HG02588 (cell line): ENCODE results near the gene SORBS1.

Experiments used
- ATAC-seq: cut with Tn5 transposase; IDR thresholded peaks from one replicate; pipeline ENCODE4 v1.9.1; 2021; ENCODE audit warnings: mild to moderate bottlenecking, moderate library complexity; ENCODE audit not compliant: unreplicated experiment

Gene SORBS1

GRCh38 chr10:95416270-95416669 is 144.9 kb downstream of the SORBS1 start:
- no peak for ATAC-seq

DNA sequence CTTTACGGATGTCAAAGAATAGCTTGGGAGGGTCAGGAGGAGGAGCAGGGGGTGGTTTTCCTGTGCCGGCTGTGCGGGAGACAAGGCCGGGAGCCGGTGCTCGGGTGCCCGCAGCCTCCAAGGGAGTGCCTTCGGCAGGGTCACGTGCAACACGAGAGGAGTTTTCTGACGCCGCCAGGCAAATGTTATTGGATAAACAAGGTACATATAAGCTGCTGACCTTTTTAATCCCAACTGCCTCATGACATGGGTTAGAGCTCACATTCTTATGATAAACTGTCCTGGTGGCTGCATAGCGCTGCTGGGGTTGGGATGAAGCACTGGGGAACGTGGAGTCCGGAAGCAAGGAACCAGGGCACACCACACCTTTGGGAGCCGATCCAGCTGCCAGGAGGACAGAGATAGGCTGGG is 145.5 kb downstream of the SORBS1 start:
- no peak for ATAC-seq

GRCh38 chr10:95414844-95415485 is 146.2 kb downstream of the SORBS1 start:
- ATAC-seq, result no peak

- ATAC-seq, result no peak
Measured at GRCh38 chr10:95414016-95414830, 146.9 kb downstream of the SORBS1 start.

DNA sequence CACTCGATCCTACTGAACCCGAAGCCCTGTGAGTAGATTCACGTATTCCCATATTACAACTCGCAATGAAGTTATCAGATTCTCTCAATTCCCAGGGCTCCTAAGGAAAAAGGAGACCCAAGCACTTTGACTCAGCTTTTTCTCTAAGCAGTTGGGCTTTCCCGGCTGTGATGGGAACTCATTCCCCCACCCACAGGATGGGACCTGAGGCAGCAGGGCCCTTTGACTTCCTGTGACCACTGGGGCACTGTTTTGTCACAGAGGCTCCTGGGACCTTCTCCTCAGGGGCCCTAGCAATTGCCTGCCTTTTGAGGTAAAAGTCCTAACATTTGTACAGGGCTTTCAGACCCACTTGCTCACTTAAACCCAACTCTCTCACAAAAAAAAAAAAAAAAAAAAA is 147.6 kb downstream of the SORBS1 start:
- no peak for ATAC-seq

- no peak for ATAC-seq
Measured at GRCh38 chr10:95411635-95412034, 149.5 kb downstream of the SORBS1 start.

GRCh38 chr10:95408983-95409873 is 151.9 kb downstream of the SORBS1 start:
- no peak for ATAC-seq

GRCh38 chr10:95408148-95408960 is 152.8 kb downstream of the SORBS1 start:
- ATAC-seq, result no peak

GRCh38 chr10:95407546-95407945 is 153.6 kb downstream of the SORBS1 start:
- ATAC-seq, result no peak

- ATAC-seq, result no peak
Measured at GRCh38 chr10:95406651-95407280, 154.4 kb downstream of the SORBS1 start.

- ATAC-seq, result no peak
Measured at GRCh38 chr10:95405655-95406054, 155.5 kb downstream of the SORBS1 start.

DNA sequence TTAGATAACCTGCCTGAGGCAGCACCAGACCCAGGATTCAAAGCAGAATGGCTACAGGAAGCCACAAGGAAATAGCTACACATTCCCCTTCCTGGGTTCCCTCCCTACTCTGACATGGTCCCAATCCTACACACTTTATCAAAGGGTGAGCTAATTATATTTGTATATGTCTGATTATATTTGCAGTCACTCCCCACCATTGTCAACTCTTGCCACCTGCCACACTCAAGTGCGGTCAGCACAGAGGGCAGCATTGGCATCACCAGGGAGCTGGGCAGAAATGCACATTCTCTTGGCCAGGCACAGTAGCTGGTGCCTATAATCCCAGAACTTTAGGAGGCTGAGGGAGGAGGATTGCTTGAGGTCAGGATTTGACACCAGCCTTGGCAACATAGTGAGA is 156.3 kb downstream of the SORBS1 start:
- ATAC-seq, result no peak

DNA sequence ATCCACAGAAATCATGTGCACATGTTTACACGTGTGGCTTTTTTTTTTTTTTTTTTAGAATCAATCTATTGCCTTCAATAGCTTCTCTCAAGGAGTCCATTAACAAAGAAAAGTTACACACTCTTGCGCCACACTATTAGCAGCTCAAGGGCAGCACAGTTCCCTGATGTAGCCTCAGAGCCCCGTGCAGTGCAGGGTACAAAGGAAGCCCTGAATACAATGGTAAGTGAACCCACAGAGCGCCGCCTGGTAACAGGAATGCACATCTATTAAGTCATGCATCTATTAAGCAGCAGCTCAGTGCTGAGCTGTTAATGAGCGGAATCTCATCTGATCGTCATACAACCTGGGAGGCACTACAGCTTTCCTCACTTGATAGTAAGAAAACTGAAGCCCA is 156.7 kb downstream of the SORBS1 start:
- ATAC-seq, result no peak

DNA sequence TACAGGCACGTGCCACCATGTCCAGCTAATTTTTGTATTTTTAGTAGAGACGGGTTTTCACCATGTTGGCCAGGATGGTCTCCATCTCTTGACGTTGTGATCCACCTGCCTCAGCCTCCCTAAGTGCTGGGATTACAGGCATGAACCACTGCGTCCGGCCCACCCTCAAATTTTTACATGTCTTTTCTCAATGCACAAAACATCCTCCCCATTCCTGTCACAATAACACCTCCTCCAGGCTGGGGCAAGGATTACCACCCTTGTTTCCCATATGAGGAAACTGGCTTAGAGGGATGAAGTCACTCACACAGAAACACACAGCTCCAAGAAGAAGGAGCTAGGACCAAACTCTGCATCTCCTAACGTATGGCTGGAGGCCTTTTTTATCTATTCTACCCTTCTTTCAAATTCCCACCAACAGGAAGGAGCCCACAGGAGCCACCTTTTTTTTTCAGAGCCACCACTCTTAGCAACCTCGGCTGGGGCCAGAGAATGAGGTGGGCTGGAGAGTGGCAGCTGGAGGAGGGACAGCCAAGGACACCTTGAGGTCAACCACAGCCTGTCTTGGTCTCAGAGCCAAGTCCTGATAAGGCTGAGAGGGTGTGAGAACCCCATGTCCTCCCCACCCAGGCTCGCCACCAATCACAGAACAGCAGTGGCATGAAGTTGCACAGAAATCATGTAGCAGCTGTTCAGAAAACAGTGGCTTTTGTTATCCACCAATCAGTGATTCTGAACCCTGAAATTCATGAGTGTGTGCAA is 157.3 kb downstream of the SORBS1 start:
- ATAC-seq, result no peak

GRCh38 chr10:95401704-95402469 is 159.3 kb downstream of the SORBS1 start:
- ATAC-seq, result no peak

- no peak for ATAC-seq
Measured at GRCh38 chr10:95400787-95401186, 160.4 kb downstream of the SORBS1 start.

GRCh38 chr10:95399183-95399582 is 162.0 kb downstream of the SORBS1 start:
- ATAC-seq, result no peak

GRCh38 chr10:95397747-95398146 is 163.4 kb downstream of the SORBS1 start:
- no peak for ATAC-seq
